OCI-LY1 (cell line): ENCODE measurements around the gene SUGCT.

ENCODE experiments used
- H2AFZ ChIP-seq: fragments of 200-600 bp; sonication (generic), shearing (Covaris generic); 2 replicates; pipeline ENCODE4 v1.6.0; 2014; ENCODE audit warnings: antibody characterized with exemption, mild to moderate bottlenecking, low read length
- H3F3A ChIP-seq: fragments of 200-600 bp; sonication (generic), shearing (Covaris generic); 2 replicates; pipeline ENCODE4 v1.6.0; 2014; ENCODE audit warnings: mild to moderate bottlenecking, antibody characterized with exemption, low read length, moderate library complexity; ENCODE audit not compliant: insufficient read depth
- H3K27ac ChIP-seq: fragments of 200-600 bp; sonication (generic); 2 replicates; pipeline ENCODE4 v1.5.1; 2014; ENCODE audit warnings: low read length, mixed run types, mild to moderate bottlenecking, low read depth; ENCODE audit not compliant: poor library complexity, severe bottlenecking
- H3K27me3 ChIP-seq: fragments of 200-600 bp; sonication (generic); 2 replicates; pipeline ENCODE4 v1.6.0; 2014; ENCODE audit warnings: antibody characterized with exemption, mild to moderate bottlenecking, low read length, moderate library complexity; ENCODE audit not compliant: insufficient read depth
- H3K36me3 ChIP-seq: fragments of 200-600 bp; sonication (generic); 2 replicates; pipeline ENCODE4 v1.6.1; 2014; ENCODE audit warnings: mild to moderate bottlenecking, antibody characterized with exemption, low read length, moderate library complexity, mixed read lengths; ENCODE audit not compliant: insufficient read depth
- H3K4me1 ChIP-seq: fragments of 200-600 bp; sonication (generic); 2 replicates; pipeline ENCODE4 v1.5.1; 2014; ENCODE audit warnings: mild to moderate bottlenecking, low read length, moderate library complexity; ENCODE audit not compliant: insufficient read depth, severe bottlenecking
- H3K4me2 ChIP-seq: fragments of 200-600 bp; sonication (generic), shearing (Covaris generic); 2 replicates; pipeline ENCODE4 v1.6.1; 2014; ENCODE audit warnings: low read length
- H3K4me3 ChIP-seq: fragments of 200-600 bp; sonication (generic); 2 replicates; pipeline ENCODE4 v1.5.1; 2014; ENCODE audit warnings: low read length, low read depth, mild to moderate bottlenecking, mixed read lengths; ENCODE audit not compliant: poor library complexity, severe bottlenecking
- H3K79me2 ChIP-seq: fragments of 200-600 bp; shearing (Covaris generic); 2 replicates; pipeline ENCODE4 v1.6.1; 2016; ENCODE audit warnings: mixed run types, low read length, mixed read lengths; ENCODE audit not compliant: insufficient read depth
- H3K9ac ChIP-seq: fragments of 200-600 bp; sonication (generic), shearing (Covaris generic); 2 replicates; pipeline ENCODE4 v1.6.1; 2014; ENCODE audit warnings: mild to moderate bottlenecking, low read length, mixed read lengths
- H3K9me2 ChIP-seq: fragments of 200-600 bp; sonication (generic), shearing (Covaris generic); 2 replicates; pipeline ENCODE4 v1.6.1; 2014; ENCODE audit warnings: low read depth, mild to moderate bottlenecking, low read length, mixed read lengths
- H3K9me3 ChIP-seq: fragments of 200-600 bp; shearing (Covaris generic); 2 replicates; pipeline ENCODE4 v1.6.1; 2014; ENCODE audit warnings: low read length, mixed read lengths
- H4K20me1 ChIP-seq: fragments of 200-600 bp; sonication (generic), shearing (Covaris generic); 2 replicates; pipeline ENCODE4 v1.6.0; 2016; ENCODE audit warnings: mild to moderate bottlenecking, low read length; ENCODE audit not compliant: insufficient read depth
- CTCF ChIP-seq: fragments of 200-600 bp; sonication (generic), shearing (Covaris generic); IDR thresholded peaks from 2 replicates; pipeline ENCODE4 v1.5.1; 2017; ENCODE audit warnings: mild to moderate bottlenecking, antibody characterized with exemption, low read length, moderate library complexity, mixed read lengths
- EZH2 ChIP-seq: fragments of 200-600 bp; sonication (generic), shearing (Covaris generic); IDR thresholded peaks from 2 replicates; pipeline ENCODE4 v1.8.0; 2017; ENCODE audit warnings: borderline replicate concordance, mixed run types, mild to moderate bottlenecking, antibody characterized with exemption, low read length, moderate library complexity, mixed read lengths

The SUGCT gene

GRCh38 chr7:40701836-40702551 is 567.2 kb downstream of the SUGCT start:
- Histone ChIP-seq H3K4me1 (no peaks in the 10 kb centered on the region), H3K4me2 (no peak overlapping the region)

GRCh38 chr7:40704172-40704571 is 569.4 kb downstream of the SUGCT start:
- Histone ChIP-seq H3K27ac (no peak overlapping the region), H3K27me3 (no peaks in the 10 kb centered on the region), H3F3A (no peaks in the 10 kb centered on the region), H3K9me3 (no peaks in the 10 kb centered on the region), H3K4me1 (no peaks in the 10 kb centered on the region), H3K4me3 (no peak overlapping the region), H4K20me1 (no peaks in the 10 kb centered on the region), H3K36me3 (no peaks in the 10 kb centered on the region), H3K9me2 (no peaks in the 10 kb centered on the region), H3K9ac (no peak overlapping the region), H3K4me2 (no peak overlapping the region), H2AFZ (no peak overlapping the region), H3K79me2 (no peaks in the 10 kb centered on the region)
- TF ChIP-seq CTCF = peak; percentile 40; the same call in 1 of the 2 replicates
- TF ChIP-seq EZH2 = no peak

More at GRCh38 chr7:40701836-40702551, 567.2 kb downstream of the SUGCT start:
- no peak overlapping the region for H3K27ac ChIP-seq
- H3K9ac ChIP-seq = no peak overlapping the region
- H3K4me3 ChIP-seq = no peak overlapping the region
- H3K79me2 ChIP-seq = no peaks in the 10 kb centered on the region
- H3F3A ChIP-seq = no peaks in the 10 kb centered on the region
- H3K9me3 ChIP-seq = no peaks in the 10 kb centered on the region
- no peaks in the 10 kb centered on the region for H3K9me2 ChIP-seq
- H3K27me3 ChIP-seq = no peaks in the 10 kb centered on the region
- H4K20me1 ChIP-seq = no peaks in the 10 kb centered on the region
- no peak overlapping the region for H2AFZ ChIP-seq
- no peaks in the 10 kb centered on the region for H3K36me3 ChIP-seq
- TF ChIP-seq CTCF (no peak), EZH2 (no peak)

GRCh38 chr7:40706829-40707228 is 572.0 kb downstream of the SUGCT start:
- Histone ChIP-seq H2AFZ (no peak overlapping the region), H3K9me3 (no peaks in the 10 kb centered on the region), H4K20me1 (no peaks in the 10 kb centered on the region), H3K4me1 (no peaks in the 10 kb centered on the region), H3K4me2 (no peak overlapping the region), H3K27me3 (no peaks in the 10 kb centered on the region), H3F3A (no peaks in the 10 kb centered on the region), H3K9me2 (no peaks in the 10 kb centered on the region), H3K79me2 (no peaks in the 10 kb centered on the region), H3K27ac (no peak overlapping the region), H3K9ac (no peak overlapping the region), H3K36me3 (no peaks in the 10 kb centered on the region), H3K4me3 (no peak overlapping the region)
- TF ChIP-seq EZH2 = no peak
- TF ChIP-seq CTCF = no peak
